ENCODE data around the gene CDK12. TPM values are rescaled to one million over a fixed set of nuclear protein-coding genes. Genes with fewer than 3 reads are reported as not detected.

CDK12 gene
- total and polyA plus RNA-seq, 9 donors: 17.8 to 65.9 (median 47.9) TPM

GRCh38 chr17:39447561-39447960, 13.7 kb upstream of the CDK12 start:
- no peak overlapping the region for H3K4me3 ChIP-seq
- no peaks in the 10 kb centered on the region for H3K27me3 ChIP-seq
- DNase-seq: no peak
- no peaks in the 10 kb centered on the region for H3K36me3 ChIP-seq
- peaks cover 7% of the 10 kb centered on the region for H3K4me1 ChIP-seq (ENCODE audit: insufficient read depth)
- TF ChIP-seq EP300 (IDR thresholded peaks at IDR 0.05) (no peak), POLR2A (IDR thresholded peaks at IDR 0.05) (no peak), CTCF (IDR thresholded peaks at IDR 0.05) (no peak)
- H3K9me3 ChIP-seq: no peaks in the 10 kb centered on the region
- no peak overlapping the region for H3K27ac ChIP-seq
- intact Hi-C loops (cut with DNase I): no loop called here
- WGBS, 3 donors: 81 to 87% (median 83%) methylated on average over 5 of the region's 5 CpGs

GRCh38 chr17:39450051-39450450, 11.2 kb upstream of the CDK12 start:
- no peaks in the 10 kb centered on the region for H3K27me3 ChIP-seq
- peaks cover 7% of the 10 kb centered on the region for H3K4me1 ChIP-seq (ENCODE audit: insufficient read depth)
- no peak for DNase-seq
- H3K36me3 ChIP-seq: no peaks in the 10 kb centered on the region
- intact Hi-C loops (cut with DNase I): no loop called here
- 67 to 81% (median 68%) methylated on average over 13 of the region's 13 CpGs for WGBS, 3 donors
- H3K4me3 ChIP-seq: peak overlapping the region; percentile 90
- H3K27ac ChIP-seq: no peak overlapping the region
- H3K9me3 ChIP-seq: no peaks in the 10 kb centered on the region
- TF ChIP-seq CTCF (IDR thresholded peaks at IDR 0.05) (no peak), POLR2A (IDR thresholded peaks at IDR 0.05) (no peak), EP300 (IDR thresholded peaks at IDR 0.05) (no peak)

GRCh38 chr17:39450847-39451581, 10.3 kb upstream of the CDK12 start, which contains the start of gene MED1:
TSS of gene MED1 (minus strand) at chr17:39451263. CDS start at chr17:39451062, 201 bp downstream.
- H3K27ac ChIP-seq: peak within 1 kb of the TSS; percentile 23 to 59
- no peaks in the 10 kb centered on the region for H3K27me3 ChIP-seq
- no peaks in the 10 kb centered on the region for H3K9me3 ChIP-seq
- peaks cover 7% of the 10 kb centered on the region for H3K4me1 ChIP-seq (ENCODE audit: insufficient read depth)
- DNase-seq: peak; percentile 92 to 95 (median 94)
- TF ChIP-seq POLR2A (IDR thresholded peaks at IDR 0.05) (peak; percentile 44), EP300 (IDR thresholded peaks at IDR 0.05) (no peak), CTCF (IDR thresholded peaks at IDR 0.05) (no peak)
- peak within 1 kb of the TSS; percentile 90 for H3K4me3 ChIP-seq
- H3K36me3 ChIP-seq: no peaks in the 10 kb centered on the region
- intact Hi-C loops (cut with DNase I): no loop called here
- WGBS, 3 donors: 0% methylated on average over 37 of the region's 37 CpGs

- H3K9me3 ChIP-seq: no peaks in the 10 kb centered on the region
- H3K27me3 ChIP-seq: no peaks in the 10 kb centered on the region
- peaks cover 1% of the 10 kb centered on the region for H3K4me1 ChIP-seq (ENCODE audit: insufficient read depth)
- H3K36me3 ChIP-seq: no peaks in the 10 kb centered on the region
- 71 to 76% (median 74%) methylated on average over 4 of the region's 4 CpGs for WGBS, 3 donors
- no peak overlapping the region for H3K4me3 ChIP-seq
- intact Hi-C loops (cut with DNase I): no loop called here
- H3K27ac ChIP-seq: no peak overlapping the region
- no peak for DNase-seq
- TF ChIP-seq POLR2A (IDR thresholded peaks at IDR 0.05): no peak
- TF ChIP-seq EP300 (IDR thresholded peaks at IDR 0.05): no peak
- TF ChIP-seq CTCF (IDR thresholded peaks at IDR 0.05): no peak
These were observed 5.4 kb upstream of the CDK12 start for GRCh38 chr17:39455919-39456318.

Data from ovary (tissue), 9 donors.